ENCODE data around the gene TGFBR2.

GRCh38 chr3:30711867-30712266, 105.5 kb downstream of the TGFBR2 start:
- TF ChIP-seq EZH2 (IDR thresholded peaks at IDR 0.05) (no peak), POLR2AphosphoS5 (IDR thresholded peaks at IDR 0.05; ENCODE audit: borderline replicate concordance, low read depth, low read length) (no peak), FOXP2 (optimal IDR thresholded peaks at IDR 0.05; ENCODE audit: control extremely low read depth, extremely low read length, insufficient read depth) (no peak)

All from SK-N-MC (cell line).